GM12873 (cell line): ENCODE data around the gene HMG20A.

ENCODE experiments used
- CTCF ChIP-seq: IDR thresholded peaks from 2 replicates; pipeline ENCODE4 v1.5.1; 2012; ENCODE audit warnings: low read depth, mild to moderate bottlenecking, moderate library complexity, low read length, control low read depth; ENCODE audit not compliant: insufficient read depth; ENCODE audit errors: missing control alignments

The HMG20A gene

GRCh38 chr15:77474310-77474988 lies 53.8 kb downstream of the HMG20A start:
- TF ChIP-seq CTCF, result no peak

- no peak for TF ChIP-seq CTCF
These were observed 54.3 kb downstream of the HMG20A start for GRCh38 chr15:77475001-77475400.

GRCh38 chr15:77475898-77476297 lies 55.2 kb downstream of the HMG20A start:
- TF ChIP-seq CTCF, result no peak

GRCh38 chr15:77476995-77477394 lies 56.3 kb downstream of the HMG20A start:
- TF ChIP-seq CTCF, result no peak

- TF ChIP-seq CTCF, result no peak
These were observed 57.4 kb downstream of the HMG20A start for GRCh38 chr15:77478051-77478450.

GRCh38 chr15:77479015-77479414 lies 58.3 kb downstream of the HMG20A start:
- no peak for TF ChIP-seq CTCF

- no peak for TF ChIP-seq CTCF
These were observed 60.4 kb downstream of the HMG20A start for GRCh38 chr15:77480859-77481633.
